HG03039 (cell line): Measurements from ENCODE around the gene MME.
"Not testable (repeated sequence)": the region's sequence is repeated elsewhere in the genome, so short reads cannot be mapped to it uniquely, and the experiment has no call there.

Source experiments
- ATAC-seq: cut with Tn5 transposase; IDR thresholded peaks from one replicate; pipeline ENCODE4 v1.9.1; 2021; ENCODE audit warnings: mild to moderate bottlenecking, moderate library complexity; ENCODE audit not compliant: unreplicated experiment

The MME gene

DNA sequence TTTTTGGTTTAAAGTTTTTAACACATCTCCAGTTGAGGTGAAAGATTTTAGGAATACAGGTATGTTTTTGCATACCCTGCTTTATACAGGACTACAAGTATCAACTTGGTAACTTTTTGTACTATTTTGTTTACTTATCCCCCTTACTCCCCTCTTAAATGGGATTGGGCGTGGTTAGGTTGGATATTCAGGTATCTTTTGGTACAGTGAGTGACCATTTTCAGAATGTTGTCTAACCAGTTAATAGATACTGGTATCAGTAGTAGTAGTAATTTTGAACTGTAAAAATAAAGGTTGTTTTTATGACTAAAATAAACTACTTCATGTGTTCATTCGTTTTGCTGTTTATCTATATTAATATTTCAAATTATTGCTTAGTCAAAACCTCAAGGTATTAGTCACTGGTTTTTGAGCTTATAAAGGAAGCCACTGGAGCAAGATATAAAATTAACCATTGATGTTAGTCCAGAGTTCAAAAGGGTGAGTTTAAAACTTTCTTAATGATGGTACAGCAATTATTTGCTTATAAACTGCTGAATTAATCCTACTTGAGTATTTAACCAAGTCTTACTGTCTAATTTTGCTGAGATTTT lies 3.3 kb downstream of the MME start:
- ATAC-seq = no peak

DNA sequence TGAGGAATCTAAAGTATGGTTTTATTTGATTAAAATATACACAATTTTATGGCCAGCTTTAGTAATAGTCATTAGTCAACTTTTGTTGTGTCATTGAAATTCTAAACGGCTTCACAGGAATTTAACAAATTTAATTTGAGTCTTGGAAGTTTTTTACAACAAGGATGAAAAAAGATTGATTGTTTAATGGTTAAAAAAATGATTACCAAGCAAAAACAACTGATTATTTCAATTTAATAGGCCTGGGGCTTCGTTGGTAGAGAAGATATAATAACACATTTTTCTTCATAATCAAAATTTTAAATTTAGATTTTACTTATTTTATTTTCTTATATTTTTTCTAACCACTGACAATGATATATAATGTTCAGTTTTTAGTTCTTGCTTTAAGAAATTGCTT lies 4.4 kb downstream of the MME start:
- ATAC-seq = no peak

DNA sequence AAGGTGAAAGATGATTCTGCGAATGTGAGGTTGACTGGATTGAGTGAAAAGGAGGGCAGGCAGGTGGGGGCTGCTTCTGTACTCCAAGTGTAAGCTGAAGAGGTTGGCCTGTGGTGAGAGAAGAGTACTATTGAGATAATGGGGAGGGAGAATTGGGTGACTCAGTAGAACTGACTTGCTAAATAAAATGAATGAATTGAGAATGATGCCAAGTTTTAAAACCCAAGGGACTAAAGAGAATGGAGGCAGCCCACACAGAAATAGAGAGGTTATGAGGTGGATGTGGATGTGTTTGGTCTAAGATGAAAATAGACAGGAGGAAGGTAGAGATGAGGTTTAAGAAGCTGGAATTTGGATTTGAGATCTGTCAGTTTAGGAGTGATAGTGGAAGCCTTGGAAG lies 5.9 kb downstream of the MME start:
- ATAC-seq = no peak

DNA sequence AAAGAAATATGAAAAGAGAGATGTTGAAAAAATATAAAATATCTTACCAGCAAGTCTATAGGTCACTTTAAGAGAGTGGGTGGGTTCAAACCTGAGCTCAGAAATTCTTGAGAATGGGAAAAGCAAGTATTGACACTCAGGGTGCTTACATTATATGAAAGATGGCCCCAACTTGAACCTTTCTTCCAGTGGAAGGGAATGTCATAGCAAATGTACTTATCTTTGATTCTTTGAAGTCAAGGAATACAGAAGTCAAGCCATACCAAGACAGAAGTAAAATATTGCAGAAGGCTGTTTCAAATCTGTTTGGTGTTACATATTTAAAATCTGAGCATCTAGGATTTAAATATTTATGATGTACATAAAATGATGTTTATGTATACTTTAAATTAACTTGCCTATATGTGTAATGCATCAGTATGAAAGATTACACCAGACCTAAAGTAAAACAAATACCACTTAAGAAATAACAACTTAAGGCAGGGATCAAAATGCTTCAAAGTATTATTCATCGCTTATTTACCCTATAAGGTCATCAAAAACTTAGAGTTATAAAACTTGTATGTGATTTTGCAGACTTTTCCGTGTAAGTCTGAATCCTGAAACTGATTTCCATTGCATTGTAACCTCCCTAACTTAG lies 8.7 kb downstream of the MME start:
- ATAC-seq = no peak

DNA sequence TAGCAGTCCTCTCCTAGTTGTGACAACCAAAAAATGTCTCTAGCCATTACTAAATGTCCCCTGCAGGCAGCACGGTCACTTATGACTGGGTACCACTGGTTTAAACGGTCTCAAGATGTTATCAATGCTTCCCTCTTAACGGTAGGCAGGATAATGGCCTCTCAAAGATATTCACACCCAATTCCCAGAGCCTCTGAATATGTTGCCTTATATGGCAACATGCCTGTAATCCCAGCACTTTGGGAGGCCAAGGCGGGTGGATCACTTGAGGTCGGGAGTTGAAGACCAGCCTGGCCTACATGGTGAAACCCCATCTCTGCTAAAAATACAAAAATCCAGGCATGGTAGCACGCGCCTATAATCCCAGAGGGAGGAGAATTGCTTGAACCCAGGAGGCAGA lies 9.4 kb downstream of the MME start:
- no peak for ATAC-seq

DNA sequence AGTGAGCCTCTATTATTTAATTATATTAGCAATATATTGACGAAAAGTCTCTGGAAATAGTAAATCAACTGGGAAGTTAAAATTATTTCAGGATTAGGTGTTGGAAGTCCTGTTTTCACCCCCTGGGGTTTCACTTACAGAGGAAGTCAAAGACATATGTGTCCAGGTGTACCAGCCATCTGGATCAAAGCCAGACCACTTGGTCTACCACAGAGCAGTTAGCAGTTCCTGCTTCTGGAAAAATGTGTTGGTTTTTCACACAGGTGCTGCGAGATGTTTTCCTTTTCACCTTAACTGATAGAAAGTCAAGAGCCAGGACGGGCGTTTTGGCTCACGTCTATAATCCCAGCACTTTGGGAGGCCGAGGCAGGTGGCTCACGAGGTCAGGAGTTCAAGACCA lies 13.1 kb downstream of the MME start:
- no peak for ATAC-seq

DNA sequence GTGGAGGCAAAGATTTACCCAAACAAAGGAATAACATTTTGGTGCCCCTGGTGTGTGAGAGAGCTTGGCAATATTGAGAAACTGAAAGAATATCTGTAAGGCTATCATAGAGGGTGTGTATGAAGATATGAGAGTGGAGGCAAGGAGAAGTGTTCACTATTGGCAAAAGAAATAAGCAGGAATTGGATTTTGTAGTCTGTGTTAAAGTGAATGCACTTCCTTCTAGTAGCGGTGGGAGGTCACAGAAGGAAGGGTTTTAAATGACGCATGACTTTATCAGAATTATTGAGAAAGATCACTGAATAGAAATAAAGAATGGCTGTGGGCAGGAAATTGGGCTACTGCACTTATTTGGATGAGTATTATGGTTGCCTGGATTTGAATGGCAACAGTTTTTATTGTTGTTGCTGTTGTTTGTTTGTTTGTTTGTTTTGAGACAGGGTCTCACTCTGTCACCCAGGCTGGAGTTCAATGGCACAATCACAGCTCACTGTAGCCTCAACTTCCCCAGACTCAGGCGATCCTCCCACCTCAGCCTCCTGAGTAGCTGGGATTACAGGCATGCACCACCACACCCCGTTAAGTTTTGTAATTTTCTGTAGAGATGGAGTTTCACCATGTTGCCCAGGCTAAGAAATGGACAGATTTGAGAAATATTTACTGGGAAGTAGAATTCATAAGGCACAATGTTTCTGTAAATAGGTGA lies 16.3 kb downstream of the MME start:
- no peak for ATAC-seq

DNA sequence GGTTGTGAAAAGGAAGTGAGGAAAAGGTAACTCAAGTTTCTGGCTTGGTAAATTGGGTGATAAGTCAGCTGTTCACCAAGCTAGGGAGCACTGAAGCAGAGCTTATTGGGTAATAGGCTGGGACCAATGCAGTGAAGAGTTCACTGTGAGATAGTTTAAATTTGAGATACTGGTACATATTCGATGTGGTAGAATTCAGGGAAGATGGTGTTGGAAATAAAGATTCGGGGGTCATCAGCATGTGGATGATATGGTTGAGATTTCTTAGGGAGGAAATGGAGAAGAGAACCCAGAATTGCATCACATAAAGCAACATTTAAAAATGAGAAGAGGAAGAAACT lies 16.9 kb downstream of the MME start:
- ATAC-seq = no peak

DNA sequence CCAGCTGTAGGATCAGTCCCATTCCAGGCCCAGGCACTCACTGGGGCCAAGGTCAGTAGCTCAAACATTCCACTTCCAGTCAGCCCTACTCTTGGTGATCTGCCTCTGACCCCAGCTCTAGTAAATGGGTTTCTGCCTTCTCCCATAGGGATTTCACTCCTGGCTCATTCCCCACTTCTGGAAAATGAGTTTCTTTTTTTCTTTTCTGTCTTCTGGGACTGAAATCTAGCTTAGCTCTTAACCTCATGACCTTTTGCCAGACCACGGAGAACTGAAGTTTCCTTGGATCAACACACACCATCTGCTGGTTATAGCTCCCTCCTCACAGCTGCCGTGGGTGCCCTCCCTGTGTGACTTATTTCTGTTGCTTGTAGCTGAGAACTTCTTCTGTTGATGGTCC lies 21.3 kb downstream of the MME start:
- no peak for ATAC-seq

DNA sequence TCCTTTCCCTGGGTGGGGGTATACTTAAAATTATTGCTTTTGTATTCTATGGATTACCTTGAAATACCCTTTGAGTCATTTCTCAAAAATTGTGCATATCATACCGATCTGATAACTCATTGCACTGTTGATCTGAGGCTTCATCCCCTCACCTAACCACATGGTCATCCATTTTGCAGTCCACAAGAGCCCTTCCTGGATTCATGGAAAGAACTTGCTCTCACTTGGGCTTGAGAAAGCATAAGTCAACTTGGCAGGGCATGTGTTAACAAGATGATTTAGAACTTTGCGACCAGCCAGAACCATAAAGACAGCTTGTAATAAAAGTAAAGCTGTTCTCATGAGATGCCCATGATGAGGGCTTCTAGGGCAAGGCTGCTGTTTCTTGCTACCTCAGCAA lies 22.2 kb downstream of the MME start:
- ATAC-seq = no peak

DNA sequence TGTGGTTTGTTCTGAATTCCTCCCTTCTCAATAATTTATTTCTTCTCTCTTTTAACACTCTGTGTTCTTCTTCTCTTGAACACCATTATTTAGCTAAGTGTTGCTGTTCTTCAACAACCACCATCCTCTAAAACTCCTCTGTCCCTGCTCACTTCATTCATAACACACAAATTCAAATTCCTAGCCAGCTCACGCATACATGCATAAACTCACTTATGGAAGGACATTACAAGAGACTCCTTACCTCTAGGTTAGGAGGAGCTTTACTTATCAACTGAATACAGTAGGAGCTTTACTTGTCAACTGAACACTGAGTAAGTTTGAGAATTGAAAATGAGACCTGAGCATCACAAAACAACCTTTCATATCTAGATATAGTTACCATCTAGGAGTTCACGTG lies 23.6 kb downstream of the MME start:
- no peak for ATAC-seq

DNA sequence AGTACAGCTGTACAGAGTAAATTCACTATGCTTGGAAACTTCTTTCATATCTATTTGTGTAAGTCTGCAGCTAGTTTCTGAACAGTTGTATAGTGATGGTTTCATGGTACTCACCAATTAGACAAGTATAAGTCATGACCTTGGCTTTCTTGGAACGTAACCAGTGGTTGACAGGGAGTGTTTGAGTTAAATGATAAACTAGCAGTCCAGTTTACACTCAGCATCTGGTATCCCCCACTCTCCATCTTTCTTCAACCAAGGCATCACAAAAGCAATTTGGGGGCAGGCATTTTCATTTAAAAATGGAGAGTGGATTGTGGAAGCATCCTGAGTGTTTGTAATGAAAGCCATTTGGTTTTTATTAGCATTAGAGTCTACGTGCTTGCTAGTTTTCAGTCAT lies 26.0 kb downstream of the MME start:
- ATAC-seq = no peak

DNA sequence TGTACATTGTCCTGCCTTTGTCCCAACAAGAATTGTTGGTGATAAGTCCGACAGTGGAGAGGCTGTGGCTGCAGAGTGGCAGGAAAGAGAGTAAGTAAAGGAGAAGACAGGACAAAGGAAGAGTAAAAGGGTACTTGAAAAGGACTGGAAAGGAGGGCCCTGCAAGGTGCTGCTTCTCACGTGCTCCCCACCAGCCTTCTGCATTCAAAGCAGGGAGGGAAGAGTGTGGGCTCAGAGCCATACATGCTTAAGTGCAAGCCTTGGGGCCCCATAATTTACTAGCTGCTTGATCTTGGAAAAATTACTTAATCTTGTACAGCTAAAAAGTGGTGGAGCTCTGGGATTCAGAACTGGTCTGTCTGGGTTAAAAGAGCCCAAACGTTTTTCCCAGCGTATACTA lies 29.9 kb downstream of the MME start:
- no peak for ATAC-seq

DNA sequence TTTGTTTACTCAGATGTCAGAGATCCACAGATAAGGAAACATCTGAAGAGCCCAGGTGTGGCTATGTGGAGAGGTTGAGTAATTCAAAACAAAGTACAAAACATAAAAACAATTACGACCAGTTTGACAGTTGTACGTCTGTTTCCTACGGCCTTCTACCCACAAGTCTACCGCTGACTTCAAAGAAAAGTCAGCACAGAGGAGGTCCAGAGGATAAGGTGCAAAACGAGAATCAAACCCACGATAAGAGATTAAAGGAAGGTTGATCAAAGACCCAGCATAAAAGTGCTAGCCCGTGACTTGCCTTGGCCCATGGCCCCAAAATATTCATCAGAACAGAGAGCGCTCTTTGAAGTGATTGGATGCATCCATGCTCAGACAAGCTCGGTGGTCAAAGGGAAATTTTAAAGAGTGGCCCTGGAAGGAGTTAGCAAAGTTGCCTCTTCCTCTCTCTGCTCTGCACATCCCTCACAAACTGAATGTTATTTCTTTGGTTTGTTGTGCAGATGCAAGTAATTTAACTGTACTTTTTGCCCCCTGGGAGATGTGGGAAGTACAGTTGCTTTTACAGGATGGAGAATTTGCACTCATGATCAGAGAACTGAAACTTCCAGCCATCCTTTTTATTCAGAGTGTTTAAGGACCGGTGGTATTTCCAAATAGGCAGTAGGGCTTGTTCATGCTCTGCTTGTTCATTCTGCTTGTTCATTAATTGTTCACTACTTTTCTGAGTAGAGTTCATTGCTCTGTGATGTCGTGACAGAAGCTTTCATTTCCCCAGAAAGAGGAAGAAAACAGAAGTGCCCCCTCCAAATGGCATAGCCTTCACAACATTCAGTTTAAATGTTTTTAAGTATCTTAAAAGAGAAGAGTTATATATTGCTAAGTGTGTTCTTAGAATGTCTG lies 31.1 kb downstream of the MME start:
- ATAC-seq = no peak

DNA sequence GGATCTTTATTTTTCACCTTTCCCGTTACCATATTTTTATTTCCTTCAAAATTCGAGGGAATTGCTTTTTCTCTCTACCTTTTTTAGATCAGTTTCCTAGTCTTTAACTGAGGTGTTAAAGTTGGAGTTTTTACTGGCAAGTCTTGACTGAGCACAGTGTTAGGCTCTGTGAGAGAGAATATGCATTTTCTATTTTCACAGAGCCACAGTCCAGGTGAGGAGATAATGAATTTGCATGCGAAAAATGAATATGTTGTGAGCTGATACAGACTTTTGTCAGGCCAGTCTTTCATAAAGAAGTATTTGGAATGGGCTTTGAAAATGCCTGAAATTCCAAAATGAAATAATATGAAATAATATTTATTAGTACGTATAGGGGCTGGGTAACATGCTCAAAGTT lies 31.9 kb downstream of the MME start:
- no peak for ATAC-seq

DNA sequence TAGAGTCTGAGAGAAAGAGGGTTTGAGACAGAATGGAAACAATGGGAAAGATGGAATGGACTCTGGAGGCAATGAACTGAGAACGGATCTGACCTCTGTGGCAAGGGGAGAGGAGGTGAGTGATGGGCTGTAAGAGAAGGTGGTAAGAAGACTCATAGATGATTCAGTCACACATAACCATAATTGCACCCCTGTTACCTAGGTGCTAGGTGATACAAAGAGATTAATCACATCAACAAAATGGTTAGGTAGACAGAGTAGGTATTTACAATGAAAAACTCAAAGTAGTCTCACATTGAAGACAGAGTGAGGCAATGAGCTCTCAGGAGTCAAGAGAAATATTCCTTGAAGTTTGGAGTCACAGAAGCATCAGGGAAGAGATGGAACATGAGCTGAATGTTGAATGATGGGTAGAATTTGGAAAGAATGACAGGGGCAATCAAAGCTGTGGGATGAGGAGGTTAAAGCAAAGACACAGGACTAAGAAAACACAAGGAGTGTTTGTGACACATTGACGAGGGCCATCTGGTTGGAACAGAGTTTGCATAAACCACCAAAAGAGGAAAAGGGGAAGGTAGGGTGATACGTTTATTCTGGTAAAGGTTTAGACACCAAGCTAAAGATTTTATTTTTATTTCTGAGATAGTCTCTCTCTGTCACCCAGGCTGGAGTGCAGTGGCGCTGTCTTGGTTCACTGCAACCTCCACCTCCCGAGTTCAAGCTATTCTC lies 32.7 kb downstream of the MME start:
- no peak for ATAC-seq

DNA sequence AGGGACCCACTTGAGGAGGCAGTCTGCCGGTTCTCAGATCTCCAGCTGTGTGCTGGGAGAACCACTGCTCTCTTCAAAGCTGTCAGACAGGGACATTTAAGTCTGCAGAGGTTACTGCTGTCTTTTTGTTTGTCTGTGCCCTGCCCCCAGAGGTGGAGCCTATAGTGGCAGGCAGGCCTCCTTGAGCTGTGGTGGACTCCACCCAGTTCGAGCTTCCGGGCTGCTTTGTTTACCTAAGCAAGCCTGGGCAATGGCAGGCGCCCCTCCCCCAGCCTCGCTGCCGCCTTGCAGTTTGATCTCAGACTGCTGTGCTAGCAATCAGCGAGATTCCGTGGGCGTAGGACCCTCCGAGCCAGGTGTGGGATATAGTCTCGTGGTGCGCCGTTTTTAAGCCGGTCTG lies 44.6 kb downstream of the MME start:
- not testable (repeated sequence) for ATAC-seq

DNA sequence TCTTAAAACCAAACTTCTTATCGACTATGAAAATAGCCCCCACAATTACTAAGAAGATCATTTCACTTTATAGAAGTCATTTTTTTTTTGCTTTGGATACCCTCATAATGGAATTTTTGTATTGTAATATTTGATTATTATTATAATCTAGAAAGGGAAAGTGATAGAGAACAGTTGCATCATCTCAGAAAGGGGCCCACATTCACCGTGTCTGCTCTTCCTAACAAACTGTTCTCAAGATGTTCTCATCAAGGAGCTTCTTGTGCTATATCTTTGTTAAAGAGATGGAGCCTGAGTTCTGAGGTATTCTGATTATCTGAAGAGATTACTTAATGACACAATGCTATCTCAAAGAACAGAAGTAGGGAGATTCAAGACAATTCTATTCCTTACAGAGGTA lies 49.3 kb downstream of the MME start:
- no peak for ATAC-seq

DNA sequence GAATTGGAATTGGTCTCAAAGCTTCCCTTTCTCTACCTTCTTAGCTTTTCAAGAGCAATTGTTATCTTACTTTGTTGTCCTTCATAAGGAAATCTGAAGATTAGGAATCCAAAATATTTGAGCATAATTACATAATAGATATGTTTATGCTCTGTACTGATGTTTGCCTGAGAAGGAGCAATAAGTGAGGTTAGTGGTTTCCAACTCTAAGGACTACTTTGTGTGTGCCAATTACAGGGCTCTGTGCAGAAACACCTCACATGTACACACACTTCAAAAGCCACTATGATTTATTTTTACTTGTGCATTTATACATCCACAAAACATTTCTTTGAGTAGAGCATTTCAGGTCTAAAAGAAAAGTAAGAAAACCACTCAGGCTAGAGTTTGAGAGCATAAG lies 49.9 kb downstream of the MME start:
- no peak for ATAC-seq

DNA sequence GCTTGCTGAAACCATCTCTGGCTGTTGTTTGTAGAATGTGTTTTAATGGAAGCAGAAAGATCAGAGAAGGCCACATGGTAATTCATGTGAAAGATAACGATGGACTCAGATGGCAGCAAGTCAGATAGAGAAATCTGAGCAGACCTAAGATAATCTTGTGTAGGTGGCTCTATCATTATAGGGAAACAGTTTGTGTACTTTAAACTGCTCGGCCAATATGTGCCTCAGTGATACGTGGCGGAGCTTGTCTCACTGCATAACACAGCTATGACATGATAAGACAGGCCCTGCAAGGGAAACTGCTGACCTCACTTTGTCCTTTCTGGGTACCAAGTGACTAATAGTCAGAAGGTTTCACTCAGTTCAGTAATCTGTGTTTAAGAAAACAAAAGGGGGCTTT lies 51.0 kb downstream of the MME start:
- peak; percentile 58 for ATAC-seq

DNA sequence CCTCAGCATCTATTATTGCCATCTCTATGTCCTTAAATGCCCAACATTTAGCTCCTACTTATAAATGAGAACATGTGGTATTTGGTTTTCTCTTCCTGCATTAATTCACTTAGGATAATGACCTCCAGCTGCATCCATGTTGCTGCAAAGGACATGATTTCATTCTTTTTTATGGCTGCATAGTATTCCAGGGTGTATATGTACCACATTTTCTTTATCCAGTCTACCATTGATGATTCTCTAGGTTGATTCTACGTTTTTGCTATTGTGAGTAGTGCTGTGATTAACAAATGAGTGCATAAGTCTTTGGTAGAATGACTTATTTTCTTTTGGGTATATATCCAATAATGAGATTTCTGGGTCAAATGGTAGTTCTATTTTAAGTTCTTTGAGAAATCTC lies 54.2 kb downstream of the MME start:
- ATAC-seq = not testable (repeated sequence)
